Activated naive CD4-positive, alpha-beta T cell treated with anti-CD3 and anti-CD28 coated beads for 36 hours (primary cell): ENCODE results near the gene ATRNL1. TPM values are rescaled to one million over a fixed set of nuclear protein-coding genes. Genes with fewer than 3 reads are reported as not detected.

Experiments used
- CTCF ChIA-PET: fragments of 350-600 bp; sonication (Branson Sonifier 250); formaldehyde crosslinking; loops from one replicate; lab custom pipeline; 2021; ENCODE audit warnings: antibody characterized with exemption; lab: Charles Lee
- DNase-seq: peaks from one replicate; pipeline ENCODE4 v3.0.0-alpha.2; 2020
- H3K27ac Mint-ChIP-seq: one replicate; pipeline ENCODE4 v1.8.0; 2021; ENCODE audit warnings: mild to moderate bottlenecking, mixed read lengths
- H3K27me3 Mint-ChIP-seq: one replicate; pipeline ENCODE4 v1.8.0; 2021; ENCODE audit warnings: low read depth, mixed read lengths
- H3K36me3 Mint-ChIP-seq: one replicate; pipeline ENCODE4 v1.8.0; 2021; ENCODE audit warnings: low read depth, mixed read lengths
- H3K4me1 Mint-ChIP-seq: one replicate; pipeline ENCODE4 v1.8.0; 2021; ENCODE audit warnings: low read depth, mixed read lengths
- H3K4me3 Mint-ChIP-seq: one replicate; pipeline ENCODE4 v1.8.0; 2021; ENCODE audit warnings: mild to moderate bottlenecking, moderate library complexity, mixed read lengths
- H3K9me3 Mint-ChIP-seq: one replicate; pipeline ENCODE4 v1.8.0; 2021; ENCODE audit warnings: mixed read lengths
- intact Hi-C: fragments of 100-400 bp; cut with micrococcal nuclease; formaldehyde crosslinking; loops from one replicate; pipeline ENCODE4 v1.15.1; 2023
- total RNA-seq, 2 experiments: library from RNA; stranded (reverse); gene quantifications; one replicate each; pipeline ENCODE4 v1.2.3, GENCODE V29; 2021

ATRNL1 gene
- total RNA-seq, 2 experiments from 2014 or later, result not detected

DNA sequence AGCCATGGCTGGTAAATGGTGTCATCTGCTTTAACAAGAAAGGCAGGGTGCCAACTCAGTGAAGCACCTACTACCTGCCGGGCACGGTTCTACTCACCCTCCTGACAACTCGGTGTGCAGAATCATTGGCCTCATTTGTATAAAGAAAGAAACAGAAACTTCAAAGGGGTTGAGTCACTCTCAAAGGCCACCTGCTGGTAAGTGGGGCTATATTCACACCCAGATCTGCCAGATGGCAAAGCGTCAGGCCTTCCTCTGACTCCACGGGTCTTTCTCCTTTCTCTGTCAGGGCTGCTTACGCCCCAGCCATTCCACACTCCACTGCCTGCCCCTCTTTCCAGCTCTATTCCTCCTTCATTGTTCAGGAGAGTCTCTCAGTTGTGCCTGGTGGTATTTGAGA lies 870.7 kb downstream of the ATRNL1 start:
- H3K4me1 Mint-ChIP-seq, result no peaks in the 10 kb centered on the region
- no peaks in the 10 kb centered on the region for H3K9me3 Mint-ChIP-seq
- DNase-seq, result no peak
- H3K27ac Mint-ChIP-seq, result no peak overlapping the region
- H3K36me3 Mint-ChIP-seq, result no peaks in the 10 kb centered on the region
- H3K4me3 Mint-ChIP-seq, result no peak overlapping the region
- no peaks in the 10 kb centered on the region for H3K27me3 Mint-ChIP-seq
- intact Hi-C loops, result no loop called here
- CTCF ChIA-PET, result no interaction called here

DNA sequence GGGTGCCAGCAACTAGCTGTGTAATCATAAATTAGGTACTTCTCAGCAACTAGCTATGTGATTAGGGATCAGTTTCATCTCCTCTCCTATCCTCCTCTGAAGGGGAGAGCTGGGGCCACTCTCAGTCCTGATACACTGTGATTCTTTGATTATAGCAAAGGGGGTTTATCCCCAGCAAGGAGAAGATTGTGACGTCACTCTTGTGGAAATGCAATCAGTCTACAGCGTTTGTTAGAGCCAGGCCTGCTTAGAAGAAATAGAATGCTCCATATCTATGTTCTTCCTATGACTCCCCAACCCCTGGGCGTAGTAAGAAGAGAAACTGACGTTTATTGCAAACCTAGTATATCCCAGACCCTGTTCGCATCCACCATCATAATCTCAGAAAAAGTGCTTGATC lies 871.7 kb downstream of the ATRNL1 start:
- Mint-ChIP-seq H3K9me3 (no peaks in the 10 kb centered on the region), H3K4me1 (no peaks in the 10 kb centered on the region), H3K4me3 (no peak overlapping the region), H3K36me3 (no peaks in the 10 kb centered on the region), H3K27ac (no peak overlapping the region), H3K27me3 (no peaks in the 10 kb centered on the region)
- intact Hi-C loops, result no loop called here
- CTCF ChIA-PET, result no interaction called here
- DNase-seq, result no peak

DNA sequence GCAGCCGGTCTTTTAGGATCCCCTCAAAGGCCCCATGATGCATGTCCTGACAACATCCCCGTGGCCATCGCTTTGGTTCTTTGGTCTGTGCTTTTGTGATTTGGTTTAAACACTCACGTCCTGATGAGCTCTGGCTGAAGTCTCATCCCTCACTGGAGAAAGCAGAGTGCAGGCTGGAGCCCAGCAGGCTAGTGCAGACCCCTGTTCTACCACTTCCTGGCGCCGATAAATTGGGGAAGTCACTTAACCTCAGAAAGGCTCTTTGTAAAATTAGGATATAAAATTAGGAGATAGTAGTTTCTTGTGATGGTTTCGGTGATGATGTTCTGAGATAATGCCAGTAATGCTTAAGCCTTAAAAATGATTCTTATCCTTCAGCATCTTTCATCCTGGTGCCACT lies 872.2 kb downstream of the ATRNL1 start:
- intact Hi-C loops, result no loop called here
- Mint-ChIP-seq H3K36me3 (no peaks in the 10 kb centered on the region), H3K27me3 (no peaks in the 10 kb centered on the region), H3K4me1 (no peaks in the 10 kb centered on the region), H3K9me3 (no peaks in the 10 kb centered on the region), H3K27ac (no peak overlapping the region), H3K4me3 (no peak overlapping the region)
- no peak for DNase-seq
- CTCF ChIA-PET, result no interaction called here

DNA sequence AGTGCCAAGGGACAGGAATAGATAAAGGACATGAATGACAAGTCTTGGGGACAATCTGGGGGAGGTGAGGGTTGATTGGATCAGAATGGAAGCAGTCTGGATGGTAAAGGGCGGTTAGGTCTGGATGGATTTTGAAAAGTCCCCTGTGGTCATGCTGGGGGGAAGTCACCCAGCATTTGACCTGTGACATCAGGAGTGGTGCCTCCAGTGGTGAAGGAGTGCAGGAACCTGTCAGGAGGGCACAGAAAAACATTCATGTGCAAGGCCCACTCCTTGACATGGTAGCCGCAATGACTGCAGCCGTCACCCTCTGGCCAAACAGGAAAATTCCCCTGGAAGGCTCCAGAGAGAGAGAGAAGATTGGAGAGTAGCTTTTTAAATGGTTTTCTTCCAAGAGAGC lies 875.1 kb downstream of the ATRNL1 start:
- Mint-ChIP-seq H3K4me1 (no peaks in the 10 kb centered on the region), H3K27me3 (no peaks in the 10 kb centered on the region), H3K9me3 (no peaks in the 10 kb centered on the region), H3K36me3 (no peaks in the 10 kb centered on the region), H3K4me3 (no peak overlapping the region), H3K27ac (no peak overlapping the region)
- CTCF ChIA-PET, result no interaction called here
- DNase-seq, result no peak
- intact Hi-C loops, result no loop called here

DNA sequence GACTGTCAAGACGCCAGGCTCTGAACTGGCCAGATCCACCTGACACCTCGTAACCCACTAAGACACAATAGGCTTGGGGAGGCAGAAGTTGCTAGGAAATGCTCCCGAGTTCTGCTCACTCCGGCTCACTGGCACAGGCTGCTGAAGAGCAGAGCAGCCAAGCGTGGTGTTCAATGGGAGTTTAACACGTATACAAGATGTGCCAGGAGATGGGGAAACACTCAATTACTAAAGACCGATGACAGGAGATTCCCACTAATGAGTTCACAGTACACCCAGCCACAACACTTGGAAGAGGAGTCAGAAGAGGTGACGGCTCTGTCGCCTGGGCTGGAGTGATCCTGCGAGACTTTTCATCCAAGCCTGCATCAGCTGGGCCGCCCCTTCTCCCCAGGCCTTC lies 876.4 kb downstream of the ATRNL1 start:
- H3K9me3 Mint-ChIP-seq, result no peaks in the 10 kb centered on the region
- no peaks in the 10 kb centered on the region for H3K4me1 Mint-ChIP-seq
- no peak overlapping the region for H3K4me3 Mint-ChIP-seq
- CTCF ChIA-PET, result no interaction called here
- no peak for DNase-seq
- no peak overlapping the region for H3K27ac Mint-ChIP-seq
- no peaks in the 10 kb centered on the region for H3K36me3 Mint-ChIP-seq
- H3K27me3 Mint-ChIP-seq, result no peaks in the 10 kb centered on the region
- intact Hi-C loops, result no loop called here

DNA sequence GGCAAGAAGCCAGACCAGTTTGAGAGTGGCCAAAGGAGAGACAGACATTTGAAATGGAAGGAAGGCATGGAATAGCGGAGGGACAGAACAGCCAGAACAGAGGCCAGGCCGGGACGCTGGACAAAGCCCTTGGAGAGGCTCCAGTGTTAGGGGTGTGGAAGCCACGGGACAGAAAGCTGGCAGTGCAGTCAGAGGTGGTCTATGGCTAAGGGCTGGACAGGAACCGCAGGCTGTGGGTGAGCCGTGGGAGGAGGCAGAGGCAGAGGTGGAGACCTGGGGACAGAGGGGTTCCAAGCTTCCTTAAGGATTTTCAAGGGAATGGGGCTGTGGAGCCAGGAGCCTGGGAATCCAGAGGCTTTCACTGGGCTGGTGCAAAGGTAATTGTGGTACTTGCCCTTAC lies 878.8 kb downstream of the ATRNL1 start:
- no peak for DNase-seq
- intact Hi-C loops, result no loop called here
- H3K36me3 Mint-ChIP-seq, result no peaks in the 10 kb centered on the region
- H3K27ac Mint-ChIP-seq, result no peak overlapping the region
- no peaks in the 10 kb centered on the region for H3K9me3 Mint-ChIP-seq
- H3K4me3 Mint-ChIP-seq, result no peak overlapping the region
- CTCF ChIA-PET, result no interaction called here
- H3K4me1 Mint-ChIP-seq, result no peaks in the 10 kb centered on the region
- H3K27me3 Mint-ChIP-seq, result peaks cover 2% of the 10 kb centered on the region

DNA sequence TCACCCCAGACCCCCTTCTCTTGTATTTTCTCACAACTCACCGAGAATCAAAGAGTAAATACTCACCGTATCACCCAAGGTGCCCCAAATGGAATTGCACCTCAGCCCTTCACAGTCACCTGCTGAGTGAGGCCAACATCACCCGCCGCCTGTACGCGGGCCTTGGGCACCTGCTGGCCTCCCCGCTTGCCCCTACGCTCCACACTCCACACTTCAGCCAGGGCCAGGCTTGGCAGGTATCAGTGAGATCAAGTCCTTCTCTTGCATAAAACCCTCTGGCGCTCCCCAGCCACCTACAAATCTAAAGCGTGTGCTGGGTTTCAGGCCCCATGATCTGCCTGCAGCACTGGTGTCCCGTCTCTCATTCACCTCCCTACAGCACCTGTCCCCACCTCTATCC lies 879.3 kb downstream of the ATRNL1 start:
- DNase-seq, result no peak
- no peak overlapping the region for H3K4me3 Mint-ChIP-seq
- no peaks in the 10 kb centered on the region for H3K36me3 Mint-ChIP-seq
- H3K9me3 Mint-ChIP-seq, result no peaks in the 10 kb centered on the region
- H3K27me3 Mint-ChIP-seq, result peaks cover 3% of the 10 kb centered on the region
- no peak overlapping the region for H3K27ac Mint-ChIP-seq
- CTCF ChIA-PET, result no interaction called here
- no peaks in the 10 kb centered on the region for H3K4me1 Mint-ChIP-seq
- intact Hi-C loops, result no loop called here

DNA sequence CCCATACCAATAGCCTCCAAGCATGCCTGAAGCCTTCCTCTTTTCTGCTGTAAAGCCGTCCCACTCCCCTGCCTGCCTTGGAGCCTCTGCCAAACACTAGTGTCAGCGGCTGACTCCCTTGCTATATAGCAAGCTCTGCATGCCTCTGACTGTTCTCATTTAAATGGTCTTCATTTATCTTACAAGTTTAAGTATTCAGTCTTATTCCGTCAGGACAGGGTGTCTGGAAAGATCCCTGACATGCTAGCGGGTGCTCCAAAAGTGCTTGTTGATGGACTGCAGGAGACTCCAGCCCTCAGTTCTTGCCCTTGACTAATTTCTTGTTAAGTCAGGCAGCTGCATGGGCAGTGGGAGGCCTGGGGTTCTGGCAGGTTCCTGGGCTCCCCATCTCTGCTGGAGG lies 881.2 kb downstream of the ATRNL1 start:
- Mint-ChIP-seq H3K27ac (no peak overlapping the region), H3K9me3 (no peaks in the 10 kb centered on the region), H3K4me1 (no peaks in the 10 kb centered on the region), H3K4me3 (no peak overlapping the region), H3K36me3 (no peaks in the 10 kb centered on the region), H3K27me3 (peaks cover 5% of the 10 kb centered on the region)
- CTCF ChIA-PET, result no interaction called here
- intact Hi-C loops, result no loop called here
- DNase-seq, result no peak

DNA sequence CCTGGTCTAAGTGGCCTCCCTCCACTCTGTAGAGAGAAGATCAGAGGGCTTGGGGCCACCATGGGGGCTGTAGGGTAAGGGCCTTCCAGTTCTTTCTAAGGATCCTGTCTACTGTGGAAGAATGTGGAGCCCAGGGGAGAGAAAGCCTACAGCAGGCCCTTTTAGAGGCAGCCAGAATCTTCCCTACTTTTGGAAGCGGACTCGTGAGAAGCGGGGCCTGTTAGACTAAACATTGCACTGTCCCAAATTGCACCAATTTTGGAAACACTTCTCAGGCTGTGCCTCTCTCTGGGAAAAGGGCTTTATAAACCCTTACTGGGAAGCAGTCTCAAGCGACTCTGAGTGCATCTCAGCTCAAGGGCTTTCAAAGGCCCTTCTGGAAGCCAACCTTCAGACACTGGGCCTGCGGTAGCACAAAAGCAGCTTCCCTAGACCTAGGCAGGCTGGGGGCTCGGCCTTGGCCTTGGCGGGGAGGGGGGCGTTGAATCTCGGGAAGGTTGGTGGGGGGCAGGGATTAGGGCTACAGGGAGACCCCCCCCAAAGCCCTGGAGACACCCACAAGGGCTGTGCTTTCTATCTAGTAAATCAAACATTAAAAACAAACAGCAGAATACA lies 881.8 kb downstream of the ATRNL1 start:
- H3K27me3 Mint-ChIP-seq, result peaks cover 5% of the 10 kb centered on the region
- H3K4me3 Mint-ChIP-seq, result no peak overlapping the region
- H3K9me3 Mint-ChIP-seq, result peaks cover 1% of the 10 kb centered on the region
- no peak for DNase-seq
- intact Hi-C loops, result loop anchor here (5.0 kb wide), 1 partner anchor 963 kb away; no protein-coding TSS in a partner anchor
- no peaks in the 10 kb centered on the region for H3K36me3 Mint-ChIP-seq
- H3K4me1 Mint-ChIP-seq, result no peaks in the 10 kb centered on the region
- CTCF ChIA-PET, result no interaction called here
- no peak overlapping the region for H3K27ac Mint-ChIP-seq

DNA sequence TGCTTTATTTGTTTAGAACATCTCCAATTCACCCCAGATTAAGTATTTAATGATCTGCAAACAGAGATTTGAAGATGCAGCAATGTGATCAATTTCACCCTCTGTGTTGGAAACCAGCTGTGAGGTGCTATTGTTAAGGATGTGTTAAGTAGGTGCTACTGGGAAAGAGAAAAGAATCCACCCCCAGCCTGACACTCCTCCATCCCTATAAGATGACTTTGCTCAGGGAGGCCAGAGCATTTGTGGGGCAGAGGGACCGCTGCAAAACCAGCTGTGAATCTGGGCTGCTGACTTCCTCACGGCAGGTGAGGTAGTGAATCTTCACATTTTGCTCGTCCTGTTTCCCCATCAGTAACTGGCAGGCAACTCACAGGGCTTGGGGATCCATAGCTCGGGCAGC lies 882.3 kb downstream of the ATRNL1 start:
- Mint-ChIP-seq H3K4me1 (no peaks in the 10 kb centered on the region), H3K36me3 (no peaks in the 10 kb centered on the region), H3K4me3 (no peak overlapping the region), H3K27me3 (peaks cover 5% of the 10 kb centered on the region), H3K9me3 (peaks cover 1% of the 10 kb centered on the region), H3K27ac (no peak overlapping the region)
- DNase-seq, result no peak
- intact Hi-C loops, result loop anchor here (5.0 kb wide), 1 partner anchor 963 kb away; no protein-coding TSS in a partner anchor
- CTCF ChIA-PET, result no interaction called here

DNA sequence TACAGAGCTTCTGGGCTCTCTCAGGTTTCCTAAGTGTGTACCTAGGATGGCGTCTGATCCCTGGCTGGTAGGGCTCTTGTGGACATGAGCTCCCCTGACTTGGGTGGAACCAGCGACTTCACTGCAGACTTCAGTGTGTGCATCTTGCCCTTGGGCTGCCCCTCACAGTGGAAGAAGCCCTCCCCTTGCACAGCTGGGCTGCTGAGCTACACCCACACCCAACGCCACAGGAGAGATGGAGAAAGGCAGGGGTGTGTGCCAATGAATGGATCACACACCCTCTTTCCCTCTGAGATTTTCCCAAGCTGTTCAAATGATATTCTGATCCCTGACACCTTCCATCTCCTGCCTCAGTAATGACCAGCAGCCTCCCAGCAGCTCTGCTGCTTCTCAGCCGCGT lies 883.2 kb downstream of the ATRNL1 start:
- CTCF ChIA-PET, result no interaction called here
- H3K4me3 Mint-ChIP-seq, result no peak overlapping the region
- no peaks in the 10 kb centered on the region for H3K36me3 Mint-ChIP-seq
- peaks cover 5% of the 10 kb centered on the region for H3K27me3 Mint-ChIP-seq
- H3K27ac Mint-ChIP-seq, result no peak overlapping the region
- intact Hi-C loops, result loop anchor here (5.0 kb wide), 1 partner anchor 964 kb away; no protein-coding TSS in a partner anchor
- H3K4me1 Mint-ChIP-seq, result no peaks in the 10 kb centered on the region
- no peak for DNase-seq
- peaks cover 1% of the 10 kb centered on the region for H3K9me3 Mint-ChIP-seq

DNA sequence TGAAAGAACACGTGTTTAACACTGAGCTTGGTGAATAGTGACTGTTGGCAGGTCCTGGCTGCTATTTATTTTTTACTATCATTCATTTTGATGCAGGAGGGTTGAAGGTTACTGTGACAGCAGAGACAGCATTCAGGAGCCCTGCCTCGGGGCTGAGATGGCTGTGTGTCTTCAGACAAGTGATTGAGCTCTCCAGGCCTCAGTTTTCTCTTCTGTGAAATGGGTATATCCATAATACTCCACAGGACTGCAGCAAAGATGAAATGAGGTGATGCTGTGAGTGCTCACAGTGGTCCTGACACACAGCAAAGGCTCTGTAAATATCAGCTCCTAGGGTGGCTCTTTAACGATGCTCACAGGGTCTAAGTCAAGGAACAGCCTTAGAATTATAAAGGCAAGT lies 884.7 kb downstream of the ATRNL1 start:
- H3K36me3 Mint-ChIP-seq, result no peaks in the 10 kb centered on the region
- no peak overlapping the region for H3K27ac Mint-ChIP-seq
- H3K9me3 Mint-ChIP-seq, result peaks cover 5% of the 10 kb centered on the region
- H3K4me3 Mint-ChIP-seq, result no peak overlapping the region
- intact Hi-C loops, result loop anchor here (5.0 kb wide), 1 partner anchor 966 kb away; no protein-coding TSS in a partner anchor
- peaks cover 5% of the 10 kb centered on the region for H3K27me3 Mint-ChIP-seq
- no peaks in the 10 kb centered on the region for H3K4me1 Mint-ChIP-seq
- no peak for DNase-seq
- CTCF ChIA-PET, result no interaction called here

DNA sequence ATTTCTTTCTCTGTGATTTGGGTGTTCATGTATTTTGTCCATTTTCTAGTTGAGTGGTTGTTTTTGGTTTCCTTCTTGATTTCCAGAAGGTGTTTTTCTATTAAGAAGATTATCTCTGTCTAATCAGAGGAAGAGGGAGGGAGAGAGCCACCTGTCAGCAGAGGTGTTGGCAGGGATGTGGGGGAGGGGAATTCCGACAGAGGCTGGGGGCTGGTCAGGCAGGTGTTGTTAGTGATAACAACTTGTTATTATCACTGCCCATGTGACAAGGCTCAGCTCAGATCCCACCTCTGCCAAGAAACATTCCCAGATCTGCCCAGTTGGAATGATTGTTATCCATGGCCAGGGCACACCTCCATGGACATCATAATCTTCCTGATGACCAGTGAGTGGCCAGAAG lies 886.4 kb downstream of the ATRNL1 start:
- CTCF ChIA-PET, result no interaction called here
- intact Hi-C loops, result loop anchor here (5.0 kb wide), 1 partner anchor 967 kb away; no protein-coding TSS in a partner anchor
- H3K27ac Mint-ChIP-seq, result no peak overlapping the region
- peaks cover 5% of the 10 kb centered on the region for H3K27me3 Mint-ChIP-seq
- no peak for DNase-seq
- H3K4me1 Mint-ChIP-seq, result no peaks in the 10 kb centered on the region
- no peaks in the 10 kb centered on the region for H3K36me3 Mint-ChIP-seq
- peaks cover 7% of the 10 kb centered on the region for H3K9me3 Mint-ChIP-seq
- no peak overlapping the region for H3K4me3 Mint-ChIP-seq
